ENCODE data around the gene PTN. TPM values are rescaled to one million over a fixed set of nuclear protein-coding genes. Genes with fewer than 3 reads are reported as not detected.

Gene PTN
- polyA plus RNA-seq, 2 of the 4 experiments (the other 2 are of a cell fraction), result not detected

- Histone ChIP-seq H3K4me2 (no peak overlapping the region), H3K9me3 (no peaks in the 10 kb centered on the region), H3K4me3 (no peak overlapping the region), H3K27ac (no peak overlapping the region), H3K4me1 (no peaks in the 10 kb centered on the region)
- ChIA-PET POLR2A (no interaction called here), CTCF (interaction anchor here (0.9 kb wide), 1 partner anchor 17 kb away, joined by 5 read pairs; no protein-coding TSS in a partner anchor)
- WGBS (ENCODE audit: missing lambda C conversion rate), result 20% methylated on average over 1 of the region's 1 CpG
- FAIRE-seq (no peak), ATAC-seq (no peak), DNase-seq (ENCODE audit: low read depth in 1 of 2, low spot score in 1 of 2) (no peak)
- no peak for TF ChIP-seq HDAC2 (IDR thresholded peaks at IDR 0.05)
- no peak for TF ChIP-seq MAZ (IDR thresholded peaks at IDR 0.05; ENCODE audit: borderline replicate concordance, low read depth, low read length)
- TF ChIP-seq POLR2AphosphoS2 (conservative IDR thresholded peaks at IDR 0.05; ENCODE audit: low read length), result no peak
- TF ChIP-seq HEYL (CRISPR knock-in tag; IDR thresholded peaks at IDR 0.05), result no peak
- no peak for TF ChIP-seq BCL3 (IDR thresholded peaks at IDR 0.05)
- TF ChIP-seq SREBF2 (IDR thresholded peaks at IDR 0.05), result no peak
- TF ChIP-seq SMC3 (IDR thresholded peaks at IDR 0.05), result no peak
- no peak for TF ChIP-seq HES2 (IDR thresholded peaks at IDR 0.05)
- TF ChIP-seq MYC (IDR thresholded peaks at IDR 0.05; ENCODE audit: borderline replicate concordance, low read length), result no peak
- TF ChIP-seq ZNF302 (CRISPR knock-in tag; IDR thresholded peaks at IDR 0.05), result no peak
- no peak for TF ChIP-seq USF2 (IDR thresholded peaks at IDR 0.05)
- no peak for TF ChIP-seq CBX8 (IDR thresholded peaks at IDR 0.05)
Observed at GRCh38 chr7:137304165-137304564, 39.4 kb downstream of the PTN start.

- TF ChIP-seq NR3C1 (IDR thresholded peaks at IDR 0.05), result no peak
- no peak for TF ChIP-seq ELK1 (IDR thresholded peaks at IDR 0.05; ENCODE audit: low read depth, low read length)
- no peak for TF ChIP-seq HEYL (CRISPR knock-in tag; IDR thresholded peaks at IDR 0.05)
- TF ChIP-seq RNF2 (IDR thresholded peaks at IDR 0.05; ENCODE audit: borderline replicate concordance, low read depth), result no peak
- no peak for TF ChIP-seq E2F6 (IDR thresholded peaks at IDR 0.05; ENCODE audit: borderline replicate concordance, low read depth)
- TF ChIP-seq CEBPB (IDR thresholded peaks at IDR 0.05), result no peak
- TF ChIP-seq HOXA7 (CRISPR knock-in tag; IDR thresholded peaks at IDR 0.05), result no peak
- no peak for TF ChIP-seq ZC3H11A (IDR thresholded peaks at IDR 0.05)
- TF ChIP-seq REST (IDR thresholded peaks at IDR 0.05), result no peak
- no peak for TF ChIP-seq TFCP2L1 (CRISPR knock-in tag; IDR thresholded peaks at IDR 0.05)
- TF ChIP-seq FOSB (CRISPR knock-in tag; IDR thresholded peaks at IDR 0.05), result no peak
- H3K4me2 ChIP-seq, result no peak overlapping the region
- ATAC-seq, result no peak
- H3K9me3 ChIP-seq, result no peaks in the 10 kb centered on the region
- ChIA-PET CTCF (no interaction called here), POLR2A (no interaction called here)
- 2% methylated on average over 2 of the region's 2 CpGs for WGBS (ENCODE audit: missing lambda C conversion rate)
- no peak overlapping the region for H3K27ac ChIP-seq
- H3K4me1 ChIP-seq, result no peaks in the 10 kb centered on the region
- DNase-seq (ENCODE audit: low read depth in 1 of 2, low spot score in 1 of 2), result no peak
- FAIRE-seq, result no peak
- H3K4me3 ChIP-seq, result no peak overlapping the region
Observed at GRCh38 chr7:137302081-137302480, 41.5 kb downstream of the PTN start.
